Memory B cell (primary cell): ENCODE data around the gene TRPM8.
"Not testable (repeated sequence)": the region's sequence is repeated elsewhere in the genome, so short reads cannot be mapped to it uniquely, and the experiment has no call there.

Experiments
- ATAC-seq: fragments of 150-1000 bp; cut with Tn5 transposase; 2 replicates; pipeline ENCODE4 v1.10.0; 2021; ENCODE audit warnings: low read depth, mild to moderate bottlenecking, moderate library complexity
- DNase-seq, 2 donors: peaks; one replicate each; pipeline ENCODE4 v3.0.0; 2022; ENCODE audit warnings: low spot score in 2 of 2
- H3K27ac Mint-ChIP-seq: one replicate; pipeline ENCODE4 v1.8.0; 2022; ENCODE audit warnings: mild to moderate bottlenecking, moderate library complexity, mixed read lengths
- H3K27me3 Mint-ChIP-seq: one replicate; pipeline ENCODE4 v1.8.0; 2022; ENCODE audit warnings: mixed read lengths
- H3K36me3 Mint-ChIP-seq: one replicate; pipeline ENCODE4 v1.8.0; 2022; ENCODE audit warnings: mild to moderate bottlenecking, mixed read lengths
- H3K4me1 Mint-ChIP-seq: one replicate; pipeline ENCODE4 v1.8.0; 2022; ENCODE audit warnings: mixed read lengths
- H3K4me3 Mint-ChIP-seq: one replicate; pipeline ENCODE4 v1.8.0; 2022; ENCODE audit warnings: mild to moderate bottlenecking, moderate library complexity, mixed read lengths
- H3K9me3 Mint-ChIP-seq: one replicate; pipeline ENCODE4 v1.8.0; 2022; ENCODE audit warnings: mixed read lengths

TRPM8 gene

DNA sequence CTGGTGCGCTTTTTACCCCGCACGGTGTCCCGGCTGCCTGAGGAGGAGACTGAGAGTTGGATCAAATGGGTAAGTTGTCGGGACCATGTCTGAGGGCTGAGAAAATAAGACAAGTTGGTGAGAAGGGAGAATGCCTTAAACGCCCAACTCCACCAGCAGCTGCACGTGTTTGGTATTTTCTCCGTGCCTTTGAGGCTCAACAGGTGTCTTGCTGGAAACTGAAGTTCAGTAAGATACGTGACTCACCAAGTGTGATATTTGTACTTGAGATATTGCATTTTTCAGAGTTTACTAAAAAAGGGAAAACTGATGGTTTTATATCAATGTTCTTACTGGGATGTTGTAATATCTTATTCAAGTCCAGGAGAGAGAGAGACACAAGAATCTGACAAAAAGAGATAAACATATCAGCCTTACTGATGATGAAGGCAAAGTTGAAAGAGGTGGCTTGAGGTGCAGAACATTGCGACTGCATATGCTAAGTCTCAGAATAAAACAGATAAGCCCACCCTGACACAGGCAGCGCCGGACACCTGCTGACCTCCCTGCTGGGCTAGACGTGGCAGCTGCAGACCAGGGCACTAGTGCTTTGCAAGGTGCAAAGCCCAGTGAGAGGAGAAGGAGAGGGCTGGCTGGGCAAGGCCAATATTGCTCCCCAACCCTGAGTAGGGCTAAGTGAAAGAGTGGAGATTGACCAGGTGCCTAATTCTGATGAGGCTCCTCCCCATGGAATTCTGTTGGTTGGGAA, 33.1 kb downstream of the TRPM8 start:
- Mint-ChIP-seq H3K27ac (no peak overlapping the region), H3K4me1 (peaks cover 3% of the 10 kb centered on the region), H3K27me3 (peaks cover 20% of the 10 kb centered on the region), H3K9me3 (peaks cover 2% of the 10 kb centered on the region), H3K36me3 (no peaks in the 10 kb centered on the region), H3K4me3 (no peak overlapping the region)
- ATAC-seq (no peak), DNase-seq (no peak)

DNA sequence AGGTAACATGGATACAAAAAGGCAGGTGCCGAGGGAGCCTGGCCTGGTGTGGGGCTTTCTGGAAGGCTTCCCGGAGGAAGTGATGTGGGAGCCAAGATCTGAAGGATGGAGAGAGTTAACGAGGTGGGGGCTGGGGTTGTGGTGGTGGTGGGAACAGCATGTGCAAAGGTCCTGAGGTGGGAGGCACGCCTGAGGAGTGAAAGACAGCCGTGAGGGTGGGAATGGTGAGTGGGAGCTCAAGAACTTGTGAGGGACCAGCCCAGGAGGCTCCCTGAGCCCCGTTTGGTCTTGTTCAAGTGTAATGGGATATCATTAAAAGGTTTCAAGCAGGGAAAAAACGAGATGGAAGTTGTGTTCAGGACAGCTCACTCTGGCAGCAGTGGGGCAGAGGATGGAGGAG, 35.2 kb downstream of the TRPM8 start:
- Mint-ChIP-seq H3K27me3 (peaks cover 22% of the 10 kb centered on the region), H3K4me1 (peaks cover 3% of the 10 kb centered on the region), H3K9me3 (peaks cover 2% of the 10 kb centered on the region), H3K27ac (no peak overlapping the region), H3K36me3 (no peaks in the 10 kb centered on the region), H3K4me3 (no peak overlapping the region)
- ATAC-seq (no peak), DNase-seq (no peak)

DNA sequence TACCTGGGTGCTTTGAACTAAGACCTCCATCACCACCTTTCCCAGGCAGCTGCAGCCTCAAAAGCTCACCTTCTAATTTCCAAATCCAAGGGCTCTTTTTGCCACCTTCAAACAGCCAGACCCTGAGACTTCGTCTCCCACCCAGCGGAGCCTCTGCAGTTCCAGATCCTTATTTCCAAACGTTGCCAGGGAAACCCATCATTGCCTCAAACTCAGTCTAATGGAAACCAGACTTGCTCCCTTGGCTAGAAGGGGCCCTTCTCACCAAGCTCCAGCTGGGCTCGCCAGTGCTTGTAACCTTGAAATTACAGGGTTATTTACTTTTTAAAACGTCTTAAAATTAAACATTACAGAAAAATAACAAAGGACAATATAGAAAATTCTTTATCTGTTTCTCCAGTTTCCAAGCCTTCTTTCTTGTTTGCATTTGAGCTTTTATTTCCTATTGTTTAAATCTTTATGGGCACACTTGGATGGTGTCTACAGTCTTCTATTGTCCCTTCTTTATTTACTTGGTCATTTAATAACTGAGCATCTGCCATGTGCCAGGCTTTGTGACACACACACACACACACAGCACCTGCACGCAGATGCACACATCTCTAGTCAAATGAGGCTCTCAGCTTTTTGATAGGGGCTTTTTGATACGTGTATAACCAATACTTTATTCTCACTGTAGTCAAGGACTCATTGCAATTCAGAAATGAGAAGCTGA, 36.1 kb downstream of the TRPM8 start:
- ATAC-seq (no peak), DNase-seq (no peak)
- peaks cover 22% of the 10 kb centered on the region for H3K27me3 Mint-ChIP-seq
- peaks cover 3% of the 10 kb centered on the region for H3K4me1 Mint-ChIP-seq
- no peak overlapping the region for H3K4me3 Mint-ChIP-seq
- no peaks in the 10 kb centered on the region for H3K36me3 Mint-ChIP-seq
- peaks cover 2% of the 10 kb centered on the region for H3K9me3 Mint-ChIP-seq
- no peak overlapping the region for H3K27ac Mint-ChIP-seq

DNA sequence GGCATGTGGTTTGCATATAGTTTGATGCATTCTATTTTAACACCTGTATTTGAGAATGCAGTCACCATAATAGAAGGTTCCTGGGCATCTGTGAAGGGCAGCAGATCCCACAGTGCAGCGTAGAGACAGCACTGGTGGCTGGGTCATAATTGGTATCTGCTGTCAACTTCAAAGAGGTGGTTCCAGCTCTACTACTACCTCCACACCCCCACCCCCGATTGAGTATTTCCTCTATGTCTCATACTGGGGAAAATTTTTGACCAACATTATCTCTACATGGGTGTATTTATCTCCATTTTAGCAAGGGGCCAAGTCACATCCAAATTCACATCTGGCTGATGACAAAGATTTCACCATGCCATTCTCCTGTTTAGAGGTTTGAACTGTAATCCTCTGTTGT, 43.0 kb downstream of the TRPM8 start:
- no peaks in the 10 kb centered on the region for H3K4me1 Mint-ChIP-seq
- no peaks in the 10 kb centered on the region for H3K9me3 Mint-ChIP-seq
- no peak for DNase-seq
- H3K27me3 Mint-ChIP-seq = peaks cover 10% of the 10 kb centered on the region
- no peak for ATAC-seq
- no peaks in the 10 kb centered on the region for H3K36me3 Mint-ChIP-seq
- no peak overlapping the region for H3K4me3 Mint-ChIP-seq
- H3K27ac Mint-ChIP-seq = no peak overlapping the region

DNA sequence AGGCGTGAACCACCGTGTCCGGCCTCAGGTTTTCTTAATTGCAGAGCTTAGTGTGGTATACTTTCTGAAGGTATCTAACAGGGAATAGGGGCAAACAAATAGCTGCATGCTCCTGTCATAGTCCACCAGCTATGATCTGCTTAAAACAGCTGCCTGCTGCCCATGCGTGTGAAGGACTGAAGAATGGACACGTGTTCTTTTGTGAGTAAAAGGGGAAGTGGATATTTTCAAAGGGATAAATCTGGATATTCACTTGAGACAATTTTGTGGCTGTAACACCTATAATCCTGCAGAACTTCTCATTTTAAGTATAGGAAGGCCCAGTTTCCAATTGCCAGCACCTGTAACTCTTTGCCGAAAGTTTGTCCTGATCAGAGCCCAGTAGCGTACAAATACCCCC, 44.7 kb downstream of the TRPM8 start:
- Mint-ChIP-seq H3K27me3 (peaks cover 5% of the 10 kb centered on the region), H3K27ac (no peak overlapping the region), H3K36me3 (no peaks in the 10 kb centered on the region), H3K4me3 (no peak overlapping the region), H3K4me1 (no peaks in the 10 kb centered on the region), H3K9me3 (no peaks in the 10 kb centered on the region)
- ATAC-seq (no peak), DNase-seq (no peak)

DNA sequence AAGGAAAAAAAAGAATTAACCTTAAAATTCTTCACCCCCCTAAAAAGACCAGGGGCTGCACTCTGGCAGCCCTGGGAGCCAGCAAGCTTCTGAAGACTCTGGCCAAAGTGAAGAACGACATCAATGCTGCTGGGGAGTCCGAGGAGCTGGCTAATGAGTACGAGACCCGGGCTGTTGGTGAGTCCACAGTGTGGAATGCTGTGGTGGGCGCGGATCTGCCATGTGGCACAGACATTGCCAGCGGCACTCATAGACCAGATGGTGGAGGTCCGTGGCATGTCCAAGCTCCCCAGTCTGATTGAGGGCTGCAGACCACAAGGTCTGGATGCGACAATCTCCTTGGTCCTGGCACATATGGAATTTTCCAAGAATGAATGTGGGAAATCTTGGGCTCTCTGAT, 47.4 kb downstream of the TRPM8 start:
- H3K27ac Mint-ChIP-seq = no peak overlapping the region
- H3K9me3 Mint-ChIP-seq = no peaks in the 10 kb centered on the region
- ATAC-seq = no peak
- DNase-seq = no peak
- H3K36me3 Mint-ChIP-seq = no peaks in the 10 kb centered on the region
- H3K4me3 Mint-ChIP-seq = no peak overlapping the region
- H3K27me3 Mint-ChIP-seq = peaks cover 4% of the 10 kb centered on the region
- H3K4me1 Mint-ChIP-seq = no peaks in the 10 kb centered on the region

DNA sequence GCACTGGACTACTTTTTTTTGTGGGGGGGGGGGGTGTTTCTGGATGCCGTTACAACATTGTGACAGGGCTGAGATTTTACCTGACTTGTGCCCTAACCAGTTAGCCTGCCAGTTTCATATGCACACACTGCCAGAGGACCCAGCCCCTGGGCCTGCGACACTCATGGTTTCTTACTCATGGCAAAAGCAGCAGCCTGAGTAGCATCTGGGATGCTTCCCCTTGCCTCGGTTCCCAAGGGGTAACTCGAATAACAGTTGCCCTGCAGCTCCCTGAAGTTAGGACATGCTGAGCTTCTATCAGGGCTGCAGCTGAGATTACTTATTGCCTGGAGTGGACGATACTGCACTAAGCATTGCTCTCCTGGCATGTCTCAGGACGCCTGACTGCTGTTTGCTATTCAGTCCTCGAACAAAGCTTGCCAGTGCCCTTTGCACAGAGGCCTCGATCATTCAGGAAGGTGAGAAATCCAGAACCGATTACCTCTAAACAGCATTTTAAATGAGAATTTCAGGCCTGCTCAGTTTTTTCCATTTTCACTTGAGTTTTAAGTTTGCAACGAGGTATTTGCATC, 47.9 kb downstream of the TRPM8 start:
- Mint-ChIP-seq H3K27ac (no peak overlapping the region), H3K36me3 (no peaks in the 10 kb centered on the region), H3K9me3 (no peaks in the 10 kb centered on the region), H3K4me1 (no peaks in the 10 kb centered on the region), H3K27me3 (peaks cover 4% of the 10 kb centered on the region), H3K4me3 (no peak overlapping the region)
- ATAC-seq (no peak), DNase-seq (no peak)

DNA sequence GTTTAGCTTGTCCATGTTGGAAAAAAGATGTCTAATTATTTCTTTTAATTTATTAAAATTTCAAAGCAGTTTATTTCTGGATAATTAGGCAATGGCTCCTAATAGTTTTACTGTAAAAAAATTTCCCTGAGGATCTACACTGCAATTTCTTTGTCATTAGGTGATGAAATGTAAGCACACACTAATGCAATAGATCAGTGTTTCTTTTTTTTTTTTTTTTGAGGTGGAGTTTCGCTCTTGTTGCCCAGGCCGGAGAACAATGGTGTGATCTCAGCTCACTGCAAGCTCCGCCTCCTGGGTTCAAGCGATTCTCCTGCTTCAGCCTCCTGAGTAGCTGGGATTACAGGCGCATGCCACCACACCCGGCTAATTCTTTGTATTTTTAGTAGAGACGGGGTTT, 48.5 kb downstream of the TRPM8 start:
- DNase-seq, H3K36me3 Mint-ChIP-seq, ATAC-seq, H3K9me3 Mint-ChIP-seq, H3K27me3 Mint-ChIP-seq, H3K27ac Mint-ChIP-seq, H3K4me3 Mint-ChIP-seq, H3K4me1 Mint-ChIP-seq: not testable (repeated sequence)

DNA sequence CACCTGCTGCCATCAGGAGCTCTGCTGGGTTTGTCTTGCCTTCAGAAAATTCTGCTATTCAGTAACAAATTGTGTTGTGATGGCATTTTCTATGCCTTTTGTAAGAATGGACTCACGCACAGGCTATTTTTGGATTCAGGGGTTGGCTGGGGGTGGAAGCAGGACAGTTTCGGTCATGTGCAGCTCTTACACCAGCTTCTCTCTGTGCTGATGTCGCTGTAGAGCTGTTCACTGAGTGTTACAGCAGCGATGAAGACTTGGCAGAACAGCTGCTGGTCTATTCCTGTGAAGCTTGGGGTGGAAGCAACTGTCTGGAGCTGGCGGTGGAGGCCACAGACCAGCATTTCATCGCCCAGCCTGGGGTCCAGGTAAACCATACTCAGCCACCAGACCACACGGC, 49.2 kb downstream of the TRPM8 start:
- Mint-ChIP-seq H3K27ac (no peak overlapping the region), H3K4me3 (no peak overlapping the region), H3K4me1 (no peaks in the 10 kb centered on the region), H3K36me3 (no peaks in the 10 kb centered on the region), H3K27me3 (peaks cover 8% of the 10 kb centered on the region), H3K9me3 (no peaks in the 10 kb centered on the region)
- DNase-seq (no peak), ATAC-seq (no peak)

DNA sequence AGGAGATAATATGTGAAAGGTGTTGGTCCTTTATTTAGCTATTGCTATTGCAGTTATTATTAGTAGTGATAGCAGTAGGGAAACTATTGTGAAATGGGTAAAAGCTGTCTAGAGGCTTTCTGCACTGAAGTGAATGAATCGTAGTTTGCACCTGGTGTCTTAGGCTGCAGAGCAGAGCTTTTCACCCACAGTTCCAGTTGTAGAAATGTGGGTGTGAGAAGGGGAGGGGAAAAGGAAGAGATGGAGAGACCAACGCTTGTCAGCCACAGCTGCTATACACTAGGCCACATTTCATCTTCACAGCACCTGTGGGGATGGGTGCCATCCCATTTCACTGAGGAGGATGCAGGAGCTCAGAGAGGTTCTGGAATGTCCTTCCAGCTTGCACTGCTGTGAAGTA, 50.0 kb downstream of the TRPM8 start:
- H3K4me1 Mint-ChIP-seq = no peaks in the 10 kb centered on the region
- no peaks in the 10 kb centered on the region for H3K36me3 Mint-ChIP-seq
- H3K4me3 Mint-ChIP-seq = no peak overlapping the region
- H3K9me3 Mint-ChIP-seq = no peaks in the 10 kb centered on the region
- H3K27me3 Mint-ChIP-seq = peaks cover 10% of the 10 kb centered on the region
- no peak overlapping the region for H3K27ac Mint-ChIP-seq
- ATAC-seq (no peak), DNase-seq (no peak)

DNA sequence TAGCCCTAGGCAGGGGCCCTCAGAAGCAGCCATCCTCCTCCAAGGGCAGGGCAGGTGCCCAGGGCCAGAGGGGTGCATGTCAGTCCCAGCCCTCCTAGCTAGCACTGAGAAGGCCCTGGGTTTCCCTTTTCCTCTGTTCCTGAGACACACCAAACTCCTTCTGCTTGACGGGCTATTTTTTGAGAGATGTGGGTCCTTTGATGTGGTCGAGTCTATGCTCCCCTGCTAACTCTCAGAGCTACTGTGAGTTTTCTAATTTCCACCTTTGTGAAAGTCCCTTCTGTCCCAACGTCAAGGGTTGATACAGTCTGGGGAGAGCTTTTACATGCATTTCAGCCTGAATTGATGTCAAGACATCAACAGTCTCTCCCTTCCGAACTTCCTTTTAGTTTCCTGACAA, 51.4 kb downstream of the TRPM8 start:
- no peak for ATAC-seq
- Mint-ChIP-seq H3K27ac (no peak overlapping the region), H3K9me3 (no peaks in the 10 kb centered on the region), H3K27me3 (peaks cover 12% of the 10 kb centered on the region), H3K4me3 (no peak overlapping the region), H3K36me3 (no peaks in the 10 kb centered on the region), H3K4me1 (no peaks in the 10 kb centered on the region)
- no peak for DNase-seq

DNA sequence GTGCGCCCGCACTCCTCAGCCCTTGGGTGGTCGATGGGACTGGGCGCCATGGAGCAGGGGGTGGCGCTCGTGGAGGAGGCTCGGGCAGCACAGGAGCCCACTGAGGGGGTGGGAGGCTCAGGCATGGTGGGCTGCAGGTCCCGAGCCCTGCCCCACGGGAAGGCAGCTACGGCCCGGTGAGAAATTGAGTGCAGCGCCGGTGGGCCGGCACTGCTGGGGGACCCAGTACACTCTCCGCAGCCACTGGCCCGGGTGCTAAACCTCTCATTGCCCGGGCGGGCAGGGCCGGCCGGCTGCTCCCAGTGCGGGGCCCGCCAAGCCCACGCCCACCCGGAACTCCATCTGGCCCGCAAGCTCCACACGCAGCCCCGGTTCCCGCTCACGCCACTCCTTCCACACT, 55.3 kb downstream of the TRPM8 start:
- DNase-seq, H3K4me3 Mint-ChIP-seq, H3K36me3 Mint-ChIP-seq, ATAC-seq, H3K27ac Mint-ChIP-seq, H3K4me1 Mint-ChIP-seq, H3K9me3 Mint-ChIP-seq: not testable (repeated sequence)
- peaks cover 22% of the 10 kb centered on the region for H3K27me3 Mint-ChIP-seq

DNA sequence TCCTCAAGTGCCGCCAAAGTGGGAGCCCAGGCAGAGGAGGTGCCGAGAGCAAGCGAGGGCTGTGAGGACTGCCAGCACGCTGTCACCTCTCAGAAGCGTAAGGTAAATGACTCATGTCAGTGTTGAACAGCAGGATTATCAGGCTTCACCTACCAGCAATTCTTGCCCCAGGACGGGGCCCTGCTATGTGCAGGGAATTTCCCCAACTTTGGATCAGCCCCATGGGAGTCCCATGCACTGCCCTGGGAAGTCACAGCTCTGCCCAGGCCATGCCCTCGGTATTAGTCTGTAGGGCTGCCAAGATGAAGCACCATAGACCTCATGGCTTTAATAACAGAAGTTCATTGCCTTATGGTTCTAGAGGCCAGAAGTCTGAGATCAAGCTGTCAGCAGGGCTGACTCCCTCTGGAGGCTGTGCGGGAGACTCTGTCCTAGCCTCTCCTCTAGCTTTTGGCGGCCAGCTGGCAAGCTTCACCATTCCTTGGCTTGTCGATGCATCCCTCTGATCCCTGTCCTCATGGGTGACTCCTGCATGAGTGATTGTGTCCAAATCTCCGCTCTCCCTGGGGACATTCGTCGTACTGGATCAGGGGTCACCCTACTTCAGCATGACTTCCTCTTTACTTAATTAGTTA, 55.9 kb downstream of the TRPM8 start:
- H3K9me3 Mint-ChIP-seq = no peaks in the 10 kb centered on the region
- H3K36me3 Mint-ChIP-seq = no peaks in the 10 kb centered on the region
- H3K27me3 Mint-ChIP-seq = peaks cover 20% of the 10 kb centered on the region
- H3K4me3 Mint-ChIP-seq = no peak overlapping the region
- H3K27ac Mint-ChIP-seq = no peak overlapping the region
- H3K4me1 Mint-ChIP-seq = no peaks in the 10 kb centered on the region
- DNase-seq (no peak), ATAC-seq (no peak)

DNA sequence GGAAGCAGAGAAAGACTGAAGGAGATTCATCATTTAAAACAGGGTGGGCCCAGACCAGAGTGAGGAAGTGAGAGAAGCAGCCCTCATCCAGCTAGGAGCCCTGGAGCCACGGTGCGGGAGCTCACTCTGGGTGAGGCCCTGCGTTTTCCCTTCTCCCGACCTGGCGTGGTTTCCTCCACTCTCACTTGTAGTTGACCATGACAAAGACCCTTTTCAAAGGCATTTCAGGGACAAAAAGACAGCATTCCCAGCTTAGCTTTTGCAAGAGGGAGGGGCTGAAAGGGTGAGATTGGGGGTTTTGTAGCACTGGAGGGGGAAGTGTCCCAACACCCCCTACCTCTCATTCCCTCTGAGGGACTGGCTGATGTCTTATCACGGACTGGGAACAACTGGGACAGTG, 56.6 kb downstream of the TRPM8 start:
- peaks cover 22% of the 10 kb centered on the region for H3K27me3 Mint-ChIP-seq
- no peaks in the 10 kb centered on the region for H3K4me1 Mint-ChIP-seq
- no peak overlapping the region for H3K4me3 Mint-ChIP-seq
- ATAC-seq = no peak
- H3K27ac Mint-ChIP-seq = no peak overlapping the region
- DNase-seq = no peak
- H3K9me3 Mint-ChIP-seq = no peaks in the 10 kb centered on the region
- no peaks in the 10 kb centered on the region for H3K36me3 Mint-ChIP-seq
